Stomach (tissue), 4 donors: ENCODE measurements around the gene AP5S1.

Experiments
- CTCF ChIP-seq, 7 experiments: fragments of 450-650 bp in 4 of 7; fragments of 200-600 bp in 3 of 7; sonication (generic) in 3 of 7; IDR thresholded peaks; one replicate each; pipeline ENCODE4 v1.5.1; 2016 to 2019; ENCODE audit warnings: antibody characterized with exemption in 7 of 7, control low read depth in 2 of 7, mild to moderate bottlenecking in 1 of 7
- POLR2A ChIP-seq, 4 donors: fragments of 450-650 bp; IDR thresholded peaks; one replicate each; pipeline ENCODE4 v1.6.1; 2016; ENCODE audit warnings: antibody characterized with exemption in 4 of 4, control low read depth in 2 of 4, mild to moderate bottlenecking in 1 of 4, moderate library complexity in 1 of 4
- POLR2AphosphoS5 ChIP-seq, 3 donors: sonication (generic); formaldehyde crosslinking; IDR thresholded peaks; one replicate each; pipeline ENCODE4 v1.6.1; 2016; ENCODE audit warnings: antibody characterized with exemption in 3 of 3

DNA sequence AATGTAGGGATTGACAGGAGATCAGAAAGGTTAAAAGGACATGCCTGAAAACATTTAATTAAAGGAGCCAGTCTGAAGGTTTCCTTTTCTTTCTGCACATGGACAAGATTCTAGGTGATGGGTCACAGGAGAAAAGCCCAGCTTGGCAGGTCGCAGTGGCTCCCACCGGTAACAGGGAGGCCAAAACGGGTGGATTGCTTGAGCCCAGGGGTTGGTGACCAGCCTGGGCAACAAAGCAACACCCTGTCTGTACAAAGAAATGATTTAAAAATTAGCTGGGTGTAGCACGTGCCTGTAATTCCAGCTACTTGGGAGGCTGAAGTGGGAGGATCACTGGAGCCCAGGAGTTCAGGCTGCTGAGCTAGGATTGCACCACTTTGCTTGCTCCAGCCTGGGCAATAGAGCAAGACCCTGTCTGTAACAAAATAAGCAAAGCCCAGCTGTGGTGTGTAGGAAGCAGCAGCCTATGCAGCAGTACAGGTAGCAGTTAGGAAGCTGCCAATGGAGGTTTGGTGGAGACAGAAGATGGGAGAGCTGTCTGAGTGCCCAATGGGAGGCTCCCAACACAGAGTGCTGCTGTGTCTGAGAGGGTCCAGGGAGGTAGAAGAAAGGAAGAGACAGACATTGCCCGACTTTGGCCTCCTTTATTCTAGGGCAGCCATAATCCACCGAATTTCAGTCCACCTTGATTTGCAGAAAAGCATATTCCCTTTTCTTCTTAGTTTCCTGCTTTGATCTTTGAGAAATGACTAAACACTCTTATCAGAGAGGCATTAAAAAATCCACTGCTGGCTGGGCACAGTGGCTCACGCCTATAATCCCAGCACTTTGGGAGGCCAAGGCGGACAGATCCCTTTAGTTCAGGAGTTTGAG, 7.1 kb upstream of the AP5S1 start:
- no peak for TF ChIP-seq CTCF (IDR thresholded peaks at IDR 0.05)
- TF ChIP-seq POLR2AphosphoS5 (IDR thresholded peaks at IDR 0.05) = peak in 1 of 3 donors; percentile 21
- TF ChIP-seq POLR2A (IDR thresholded peaks at IDR 0.05) = no peak
